Renal pelvis (tissue), 4 donors: Measurements from ENCODE around the gene NOM1. TPM values are rescaled to one million over a fixed set of nuclear protein-coding genes. Genes with fewer than 3 reads are reported as not detected.

Source experiments
- DNase-seq: peaks from one replicate; pipeline ENCODE4 v3.0.0-alpha.2; 2013
- polyA plus RNA-seq, 3 donors: library from polyadenylated mRNA; unstranded; fragments of 120-200 nt; gene quantifications; one replicate each; pipeline ENCODE4 v1.2.1, GENCODE V29; 2013; ENCODE audit not compliant: insufficient read length in 3 of 3

Gene NOM1
- polyA plus RNA-seq, 3 donors: 15.4 to 31.7 (median 27.3) TPM

GRCh38 chr7:157014635-157015555 lies 65.4 kb downstream of the NOM1 start:
- DNase-seq: no peak

GRCh38 chr7:157016024-157016351 lies 66.5 kb downstream of the NOM1 start:
- no peak for DNase-seq

DNA sequence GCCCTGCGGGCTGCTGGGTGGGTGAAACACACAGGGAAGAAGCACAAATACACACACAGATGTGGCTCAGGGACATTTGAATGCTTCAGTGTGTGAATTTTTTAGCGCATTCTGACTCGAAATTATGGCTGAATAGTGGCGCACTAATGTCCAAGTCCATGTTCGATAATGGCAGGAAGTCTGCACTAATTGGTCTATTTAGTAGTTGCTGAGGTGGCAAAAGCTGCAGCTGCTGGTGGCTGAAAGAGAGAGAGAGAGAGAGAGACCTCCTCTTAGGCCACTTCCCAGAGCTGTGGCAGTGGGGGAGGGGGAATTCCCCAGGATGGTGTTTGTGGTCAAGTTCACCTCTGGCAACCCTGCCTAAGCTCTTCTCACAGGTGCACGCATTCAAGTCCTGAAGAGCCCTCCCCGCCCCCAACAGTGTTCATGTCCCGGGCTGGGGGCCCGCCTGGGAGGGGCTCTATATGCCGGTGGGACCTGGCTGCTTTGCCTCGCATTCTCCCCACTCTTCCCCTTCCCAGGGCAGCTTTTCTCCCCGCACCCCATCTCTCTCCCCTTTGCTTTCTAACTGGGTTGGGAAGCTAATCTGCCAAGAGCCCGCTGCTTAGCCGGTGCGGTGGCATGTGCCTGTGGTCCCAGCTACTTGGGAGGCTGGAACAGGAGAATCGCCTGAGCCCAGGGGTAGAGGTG lies 67.0 kb downstream of the NOM1 start:
- DNase-seq: no peak

DNA sequence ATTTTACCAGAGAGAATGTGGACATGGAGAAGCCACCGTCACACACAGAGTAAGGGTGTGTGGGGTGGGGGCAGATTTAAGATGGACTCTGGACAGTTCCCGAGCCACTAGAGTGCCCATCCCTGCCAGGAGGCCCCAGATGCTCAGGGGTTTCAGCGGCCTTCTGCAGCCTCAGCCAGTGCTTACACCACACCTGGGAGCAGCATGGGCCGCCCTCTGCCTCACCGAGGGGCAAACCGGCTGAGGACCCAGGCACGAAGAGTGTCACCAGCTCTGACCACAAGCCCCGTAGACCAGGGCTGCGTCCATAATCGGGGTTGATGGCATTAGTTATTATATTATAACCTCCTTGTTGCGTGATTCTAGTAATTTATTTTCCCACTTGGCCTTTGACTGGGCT lies 67.6 kb downstream of the NOM1 start:
- DNase-seq: no peak

DNA sequence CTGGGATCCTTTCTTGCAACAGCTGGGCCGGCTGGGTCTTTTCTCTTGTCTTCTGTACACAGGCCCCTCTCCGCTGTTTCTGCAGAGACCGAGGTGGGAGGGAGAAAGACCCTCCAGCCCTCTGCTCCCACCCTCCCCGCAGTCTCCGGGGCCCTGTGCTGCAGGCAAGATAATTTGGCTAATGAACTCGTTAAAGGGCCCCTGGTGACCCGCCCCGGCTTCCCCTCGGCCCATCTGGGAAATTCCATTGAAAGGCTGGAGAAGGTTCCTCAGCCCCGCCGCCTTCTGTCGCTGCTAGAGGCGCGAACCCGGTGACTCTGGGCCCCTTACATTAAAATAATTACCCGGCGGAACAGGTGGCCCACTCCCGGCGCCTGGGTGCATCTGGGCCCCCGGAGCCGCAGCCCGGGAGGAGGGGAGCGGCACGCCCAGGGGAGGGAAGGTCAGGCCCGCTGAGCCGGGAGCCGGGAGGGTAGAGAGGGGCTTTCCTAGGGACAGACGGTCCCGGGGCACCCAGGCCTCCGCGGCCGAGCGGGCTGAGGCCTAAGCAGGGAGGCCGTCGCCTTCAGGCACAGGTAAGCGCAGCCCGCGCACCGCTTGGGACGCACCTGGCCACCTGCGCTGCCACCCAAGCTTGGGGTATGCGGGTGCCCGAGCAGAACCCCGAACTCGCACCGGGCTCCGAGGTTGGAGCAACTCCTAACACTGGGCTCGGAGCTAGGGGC lies 68.3 kb downstream of the NOM1 start:
- no peak for DNase-seq

DNA sequence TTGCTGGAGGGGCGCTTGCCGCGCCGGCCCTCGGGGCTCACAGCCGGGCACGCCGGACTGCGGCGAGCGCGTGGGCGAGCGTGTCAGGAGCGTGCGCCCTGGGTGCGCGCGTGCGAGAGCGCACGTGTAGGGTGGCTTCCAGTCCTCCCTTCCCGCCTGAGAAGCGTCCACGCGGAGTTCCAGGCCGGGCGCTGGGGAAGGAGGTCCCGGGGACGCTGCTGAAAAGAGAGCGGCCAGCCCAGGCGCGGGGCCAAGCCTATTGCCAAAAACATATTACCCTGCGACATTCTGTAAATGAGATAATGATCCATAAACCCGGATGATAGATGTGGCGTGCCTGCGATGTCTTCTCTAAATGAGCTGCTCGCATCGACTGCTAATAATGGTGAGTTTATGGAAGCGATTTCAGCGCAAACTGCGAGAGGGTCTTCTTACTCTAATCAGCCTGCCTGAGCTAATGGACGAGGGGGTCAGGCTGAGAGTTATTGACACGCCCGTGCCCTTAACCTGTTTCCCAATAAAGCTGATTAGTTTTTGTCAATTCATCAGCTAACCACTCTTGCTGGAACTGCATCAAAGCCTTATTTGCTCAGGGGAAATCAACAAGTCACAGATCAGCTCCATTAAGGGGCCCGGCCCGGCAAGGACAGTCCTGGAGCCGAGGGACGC lies 69.0 kb downstream of the NOM1 start:
- no peak for DNase-seq

- no peak for DNase-seq
Observed at GRCh38 chr7:157018997-157019608, 69.6 kb downstream of the NOM1 start.

GRCh38 chr7:157019718-157020451 lies 70.4 kb downstream of the NOM1 start:
- no peak for DNase-seq

DNA sequence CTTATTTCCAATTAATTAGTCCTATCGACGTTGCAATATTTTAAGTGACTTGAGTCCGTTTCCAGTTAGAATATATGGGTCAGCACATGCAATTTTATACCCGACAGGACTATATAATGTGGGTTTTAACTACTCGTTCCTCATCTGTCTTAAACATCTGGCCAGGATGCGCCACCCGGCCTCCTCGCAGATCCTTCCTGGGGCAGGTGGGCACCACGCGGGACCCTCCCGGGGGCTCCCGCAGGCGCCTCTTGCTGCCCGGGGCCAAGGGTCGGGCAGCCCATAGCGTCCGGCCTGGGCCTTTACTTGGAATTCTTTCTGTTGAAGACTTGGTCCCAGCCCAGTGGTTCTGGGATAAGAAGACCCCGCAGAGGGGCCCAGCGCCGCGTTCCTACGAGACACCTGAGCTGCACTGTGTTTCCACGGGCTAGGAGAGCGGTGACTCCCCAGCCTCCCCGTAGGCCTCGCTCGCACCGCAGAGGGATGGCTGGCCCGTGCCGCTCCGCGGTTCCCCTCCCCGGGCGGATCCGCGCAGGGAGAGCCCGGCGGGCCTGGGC lies 71.1 kb downstream of the NOM1 start:
- no peak for DNase-seq

DNA sequence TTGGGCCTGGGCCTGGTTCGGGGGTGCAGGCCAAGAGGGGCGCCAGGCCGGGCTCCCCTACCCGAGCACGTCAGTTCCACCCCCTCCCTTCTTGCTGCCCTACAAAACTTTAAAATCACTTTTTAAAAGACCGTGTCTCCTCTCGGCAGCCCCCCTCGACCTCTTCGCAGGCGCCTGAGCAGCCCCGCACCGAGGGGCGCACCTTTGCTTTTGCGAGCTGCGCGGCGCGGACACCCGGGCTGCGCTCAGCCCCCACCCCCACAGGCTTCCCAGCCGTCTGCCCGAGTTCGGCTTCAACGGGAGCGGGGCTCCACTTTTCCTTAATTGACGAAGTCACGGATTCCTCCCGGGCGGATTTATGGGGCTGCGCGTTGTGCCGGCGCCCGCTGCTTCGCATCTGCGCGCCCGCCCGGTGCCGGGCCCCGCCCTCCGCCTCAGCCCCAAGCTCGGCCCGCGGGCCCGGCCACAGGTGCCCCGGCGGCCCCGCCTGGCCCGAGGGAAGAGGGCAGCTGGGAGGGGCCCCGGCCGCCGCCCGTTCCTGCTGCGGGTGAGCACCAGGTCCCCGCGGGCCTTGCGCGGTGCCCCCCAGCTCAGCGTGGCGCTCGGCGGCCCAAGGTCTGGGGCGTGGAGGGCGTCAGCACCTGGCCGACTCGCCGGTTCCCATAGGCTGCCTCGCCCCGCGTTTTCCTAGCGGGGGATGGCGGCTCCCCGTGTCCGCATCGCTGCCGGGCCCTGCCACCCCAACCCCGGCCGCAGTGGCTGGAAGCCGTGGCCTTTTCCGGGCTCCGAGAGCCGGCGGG lies 71.8 kb downstream of the NOM1 start:
- no peak for DNase-seq

DNA sequence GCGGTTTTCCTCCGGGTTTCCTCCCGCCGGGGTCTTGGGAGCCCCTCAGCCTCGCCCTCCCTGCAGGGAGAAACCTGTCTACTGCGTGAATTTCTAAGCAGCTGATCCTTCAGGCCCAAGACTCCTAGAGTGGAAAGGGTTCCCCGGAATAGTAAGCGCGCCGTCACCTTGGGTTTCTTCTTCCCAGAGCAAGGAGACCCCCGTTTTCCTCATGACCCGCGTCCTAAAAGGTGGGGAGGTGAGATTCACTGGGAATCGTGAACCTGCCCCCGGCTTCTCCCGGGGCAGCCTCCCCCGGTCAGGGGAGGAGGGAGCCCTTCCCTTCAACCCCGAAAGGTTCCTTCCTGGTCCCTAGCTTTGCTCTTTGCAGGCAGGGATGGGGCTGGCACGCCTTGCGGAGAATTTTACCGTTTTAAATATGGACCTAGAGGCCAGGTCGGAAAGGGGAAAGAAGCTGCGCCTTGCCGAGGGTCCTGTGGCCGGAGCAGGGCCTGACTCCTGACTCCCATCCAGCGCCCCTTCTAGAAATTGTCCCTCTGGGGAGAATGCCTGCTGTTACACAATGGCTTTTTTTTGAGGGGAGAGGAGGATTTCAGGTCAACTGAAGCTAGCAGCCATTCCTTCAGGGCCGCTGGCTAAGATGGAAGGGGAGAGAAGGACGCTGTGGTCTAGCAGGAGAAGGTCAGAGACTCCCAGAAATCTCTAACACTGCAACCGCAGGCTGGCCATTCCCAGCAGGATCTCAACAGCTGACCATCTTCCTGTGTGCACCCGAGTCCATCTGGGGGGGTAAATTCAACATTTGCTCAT lies 72.6 kb downstream of the NOM1 start:
- no peak for DNase-seq

Other genes starting within 250 kb of the NOM1 start
- gene LMBR1, start 56.5 kb upstream of the NOM1 start, polyA plus RNA-seq: 10 to 100 TPM; 39.9 to 47.1 (median 43.1) TPM
- under 1 TPM; 0.04 to 0.18 (median 0.12) TPM for gene MNX1, start 61.0 kb downstream of the NOM1 start, polyA plus RNA-seq
- gene UBE3C, start 189.2 kb downstream of the NOM1 start, polyA plus RNA-seq: 10 to 100 TPM; 38.0 to 47.1 (median 44.3) TPM